Measurements from ENCODE around the gene CPLX1. TPM values are rescaled to one million over a fixed set of nuclear protein-coding genes. Genes with fewer than 3 reads are reported as not detected.
"Not testable (repeated sequence)": the region's sequence is repeated elsewhere in the genome, so short reads cannot be mapped to it uniquely, and the experiment has no call there.

Gene CPLX1
- total RNA-seq, 1 donor from 2014 or later: 3.1 TPM

DNA sequence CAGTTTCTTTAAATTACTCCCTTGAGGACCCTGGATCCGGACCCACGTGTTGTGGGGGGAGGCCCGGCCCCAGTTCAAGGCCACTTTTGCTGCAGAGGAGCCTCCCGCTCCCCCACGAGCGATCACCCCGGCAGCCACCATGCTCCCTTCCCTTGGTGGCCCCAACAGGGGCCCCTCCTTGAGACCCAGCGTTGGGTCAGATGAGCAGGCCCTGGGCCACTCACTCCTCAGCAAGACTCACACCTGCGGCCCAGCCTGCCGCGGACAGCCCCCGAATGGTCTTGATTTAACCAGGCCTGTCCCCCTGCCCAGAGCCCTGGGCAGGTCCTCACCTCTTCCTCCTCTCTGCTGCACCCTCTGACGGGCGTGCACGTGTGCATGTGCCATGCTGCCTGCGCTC, 4.3 kb downstream of the CPLX1 start:
- intact Hi-C loops (cut with micrococcal nuclease): no loop called here

DNA sequence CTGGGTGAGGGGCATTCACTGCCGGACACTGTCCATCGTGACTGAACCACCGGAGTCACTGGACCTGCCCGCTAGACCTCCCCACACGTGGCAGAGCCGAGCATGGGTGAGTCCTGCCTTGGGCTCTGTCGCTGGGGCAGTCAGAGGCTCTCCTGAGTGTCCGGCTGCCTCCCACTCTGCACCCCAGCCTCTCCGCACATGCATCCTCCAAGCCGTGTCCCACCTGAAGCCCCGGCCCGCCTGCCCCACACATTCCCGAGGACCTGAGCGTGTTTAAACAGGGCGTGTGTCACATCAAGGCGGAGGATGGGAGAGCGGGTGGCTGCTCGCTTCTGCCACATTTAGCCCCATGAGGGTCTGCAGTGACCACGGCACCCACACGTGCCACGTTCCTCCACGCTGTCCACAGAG, 4.7 kb downstream of the CPLX1 start:
- intact Hi-C loops (cut with micrococcal nuclease): no loop called here

DNA sequence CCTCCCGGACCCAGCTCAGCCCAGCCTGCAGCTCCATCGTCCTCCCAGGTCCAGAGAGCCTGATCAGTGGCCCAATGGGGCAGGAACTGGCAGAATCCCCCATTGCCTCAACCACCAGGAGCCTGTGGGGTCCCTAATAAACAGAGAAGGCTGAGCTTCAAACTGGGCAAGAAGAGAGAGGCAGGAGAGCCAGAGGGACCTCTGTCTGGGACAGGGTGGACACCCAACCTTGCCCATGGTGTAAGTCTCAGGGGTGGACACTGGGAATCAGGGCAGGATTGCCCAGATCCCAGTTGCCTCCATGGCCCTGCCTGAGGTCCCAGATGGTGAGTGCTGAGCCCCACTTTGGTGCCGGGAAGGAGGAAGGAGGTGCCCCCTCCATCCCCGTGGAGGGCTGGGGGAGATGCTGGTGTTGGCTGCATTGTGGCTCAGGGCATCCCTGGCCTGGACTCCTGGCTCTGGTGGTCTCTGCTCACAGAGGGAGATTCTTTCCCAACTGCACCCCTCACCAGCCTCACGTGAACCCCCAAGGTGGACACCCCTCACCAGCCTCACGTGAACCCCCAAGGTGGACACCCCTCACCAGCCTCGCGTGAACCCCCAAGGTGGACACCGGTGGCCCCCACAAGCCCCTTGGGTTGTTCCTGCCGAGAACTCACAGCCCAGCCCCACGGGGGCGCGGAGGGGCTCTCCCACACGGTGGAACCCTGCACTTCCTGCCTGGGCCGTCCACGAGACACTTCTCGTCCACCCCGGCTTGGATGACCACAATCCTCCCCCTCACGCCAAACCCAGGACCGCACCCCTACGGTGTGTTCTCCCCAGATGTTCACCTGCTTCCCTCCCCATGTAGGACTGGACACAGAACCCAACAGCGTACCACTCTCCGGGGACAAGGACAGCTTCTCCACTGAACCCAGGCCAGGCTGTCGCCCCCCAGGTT, 5.4 kb downstream of the CPLX1 start:
- intact Hi-C loops (cut with micrococcal nuclease): no loop called here

DNA sequence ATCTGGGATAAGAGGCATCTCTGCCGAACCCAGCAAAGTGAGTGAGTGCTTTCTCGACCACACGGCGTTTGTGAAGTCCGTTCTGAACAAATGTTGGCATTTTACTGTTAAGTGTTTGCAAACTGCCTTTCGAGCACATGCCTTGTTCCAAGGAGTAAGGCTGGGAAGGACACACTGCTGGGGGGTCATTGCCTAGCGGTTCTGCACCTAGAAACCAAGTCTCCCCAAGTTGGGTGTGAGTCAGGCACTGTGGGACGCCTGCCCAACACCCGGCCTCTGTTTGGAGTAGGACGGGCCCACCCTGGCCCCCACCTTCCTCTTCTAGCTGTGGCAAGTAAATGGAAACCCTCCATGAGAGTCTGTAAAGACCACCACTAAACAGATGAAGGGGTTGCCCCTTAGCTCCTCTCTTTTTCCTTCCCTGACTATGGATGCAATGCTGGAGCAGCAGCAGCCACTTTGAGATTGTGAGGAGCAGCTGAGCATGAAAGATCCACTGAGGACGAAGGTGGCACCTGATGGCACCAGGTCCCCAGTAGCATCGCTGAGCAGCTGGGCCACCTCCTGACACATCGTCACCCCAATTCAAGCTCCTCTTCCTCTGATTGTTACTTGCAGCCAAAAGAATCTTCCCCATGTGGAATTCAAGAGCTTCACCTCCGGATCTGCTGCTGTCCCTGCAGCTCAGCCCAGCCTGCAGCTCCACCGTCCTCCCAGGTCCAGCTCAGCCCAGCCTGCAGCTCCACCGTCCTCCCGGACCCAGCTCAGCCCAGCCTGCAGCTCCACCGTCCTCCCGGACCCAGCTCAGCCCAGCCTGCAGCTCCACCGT, 6.3 kb downstream of the CPLX1 start:
- intact Hi-C loops (cut with micrococcal nuclease): no loop called here

DNA sequence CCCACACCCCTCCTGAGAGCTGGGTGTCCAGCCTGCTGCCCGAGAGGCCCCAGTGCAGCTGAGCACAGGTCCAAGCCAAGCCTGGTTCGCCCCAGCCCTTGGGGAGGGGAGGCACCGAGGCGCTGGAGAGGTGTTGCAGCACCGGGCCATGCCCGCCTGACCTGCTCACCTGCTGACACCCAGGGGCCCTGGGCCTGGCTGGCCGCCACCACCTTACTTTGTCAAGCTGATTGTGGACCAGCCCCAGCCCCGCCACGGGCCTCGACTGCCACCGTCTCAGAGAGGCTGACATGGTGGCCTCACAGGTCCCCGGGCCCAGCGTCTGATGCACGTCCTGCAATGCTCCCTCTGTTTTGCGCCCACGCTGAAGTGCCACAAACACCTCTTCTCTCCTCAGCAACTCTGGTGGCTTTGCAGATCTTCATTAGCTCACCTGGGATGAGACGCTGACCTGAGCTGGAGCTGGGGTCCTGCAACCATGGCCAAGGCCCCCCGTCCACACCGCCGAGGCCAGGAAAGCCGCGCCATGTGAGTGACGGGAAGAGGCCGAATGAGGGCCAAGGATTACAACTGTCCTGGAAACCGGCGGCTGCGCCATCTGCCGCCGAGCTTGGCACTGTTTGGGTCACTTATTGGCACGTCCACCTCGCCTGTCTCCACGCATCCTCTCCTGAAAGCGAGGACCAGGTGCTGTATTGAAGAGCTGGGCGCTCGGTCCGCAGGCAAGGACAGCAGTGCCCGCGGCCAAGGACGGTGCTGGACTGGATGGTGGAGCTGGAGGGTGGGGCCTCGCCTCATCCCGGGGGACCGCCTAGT, 7.6 kb downstream of the CPLX1 start:
- intact Hi-C loops (cut with micrococcal nuclease): no loop called here

DNA sequence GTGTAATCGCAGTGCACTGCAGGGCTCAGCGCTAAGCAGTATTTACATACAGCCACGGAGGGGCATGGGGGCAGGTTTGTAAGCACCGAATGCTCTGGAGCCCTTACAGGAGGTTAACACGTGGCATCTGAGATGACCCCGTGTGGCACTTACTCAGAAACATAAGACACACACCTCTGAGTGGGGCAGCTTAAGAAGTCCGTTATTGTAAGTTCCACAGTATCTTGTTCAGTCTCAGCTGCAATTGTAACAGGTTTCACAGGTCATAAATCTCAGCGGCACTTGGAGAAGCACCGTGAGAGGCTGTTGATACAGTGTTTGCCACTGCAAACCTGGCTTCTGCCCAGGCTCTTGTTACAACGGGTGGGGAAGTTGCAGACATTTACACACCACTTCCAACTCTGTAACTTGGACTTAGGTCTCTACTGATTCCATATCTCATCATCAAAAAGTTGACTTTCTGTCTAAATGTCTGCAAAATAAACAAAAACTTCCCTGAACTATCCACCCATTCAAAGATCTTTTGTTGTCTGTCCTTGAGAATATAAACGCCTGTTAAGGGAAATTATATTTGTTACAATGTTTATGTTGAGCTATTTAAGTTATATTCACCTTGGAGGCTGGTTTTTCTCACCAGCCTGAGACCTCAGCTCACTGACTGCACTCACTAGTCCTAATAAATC, 10.3 kb downstream of the CPLX1 start:
- intact Hi-C loops (cut with micrococcal nuclease): no loop called here

DNA sequence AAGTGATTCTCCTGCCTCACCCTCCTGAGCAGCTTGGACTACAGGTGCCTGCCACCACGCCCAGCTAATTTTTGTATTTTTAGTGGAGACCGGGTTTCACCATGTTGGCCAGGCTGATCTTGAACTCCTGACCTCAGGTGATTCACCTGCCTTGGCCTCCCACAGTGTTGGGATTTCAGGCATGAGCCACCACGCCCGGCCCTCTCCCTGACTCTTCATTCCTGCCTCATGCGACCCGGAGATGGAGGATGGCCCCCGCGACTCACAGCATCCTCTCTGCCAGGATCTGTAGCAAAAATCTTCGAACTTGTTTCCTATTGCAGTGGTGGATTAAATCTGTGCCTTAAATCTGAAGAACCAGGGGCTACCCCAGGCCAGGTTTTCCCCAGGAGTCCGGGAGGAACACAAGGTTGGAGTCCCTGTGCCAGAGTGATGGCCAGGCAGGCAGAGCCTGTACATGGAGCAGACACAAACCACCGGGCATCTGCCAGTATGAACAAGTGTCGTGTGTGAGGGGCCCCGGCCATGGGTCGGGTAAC, 11.5 kb downstream of the CPLX1 start:
- intact Hi-C loops (cut with micrococcal nuclease): no loop called here

DNA sequence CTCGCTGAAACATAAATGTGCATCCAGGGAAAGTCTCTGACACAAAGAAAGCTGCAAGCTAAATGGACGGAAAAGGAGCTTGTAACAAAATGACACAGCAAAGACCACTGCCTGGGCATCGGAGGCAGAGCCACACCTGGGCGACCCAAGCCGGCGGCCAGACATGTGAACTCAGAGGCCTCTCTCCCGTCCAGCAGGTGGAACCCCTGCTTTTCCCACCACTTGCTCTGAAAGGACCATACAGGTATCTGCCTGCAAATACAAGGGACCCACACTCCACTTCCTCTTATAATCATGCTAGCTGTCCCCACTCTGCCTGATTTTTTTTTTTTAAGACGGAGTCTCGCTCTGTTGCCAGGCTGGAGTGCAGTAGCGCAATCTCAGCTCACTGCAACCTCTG, 12.0 kb downstream of the CPLX1 start:
- intact Hi-C loops (cut with micrococcal nuclease): no loop called here

DNA sequence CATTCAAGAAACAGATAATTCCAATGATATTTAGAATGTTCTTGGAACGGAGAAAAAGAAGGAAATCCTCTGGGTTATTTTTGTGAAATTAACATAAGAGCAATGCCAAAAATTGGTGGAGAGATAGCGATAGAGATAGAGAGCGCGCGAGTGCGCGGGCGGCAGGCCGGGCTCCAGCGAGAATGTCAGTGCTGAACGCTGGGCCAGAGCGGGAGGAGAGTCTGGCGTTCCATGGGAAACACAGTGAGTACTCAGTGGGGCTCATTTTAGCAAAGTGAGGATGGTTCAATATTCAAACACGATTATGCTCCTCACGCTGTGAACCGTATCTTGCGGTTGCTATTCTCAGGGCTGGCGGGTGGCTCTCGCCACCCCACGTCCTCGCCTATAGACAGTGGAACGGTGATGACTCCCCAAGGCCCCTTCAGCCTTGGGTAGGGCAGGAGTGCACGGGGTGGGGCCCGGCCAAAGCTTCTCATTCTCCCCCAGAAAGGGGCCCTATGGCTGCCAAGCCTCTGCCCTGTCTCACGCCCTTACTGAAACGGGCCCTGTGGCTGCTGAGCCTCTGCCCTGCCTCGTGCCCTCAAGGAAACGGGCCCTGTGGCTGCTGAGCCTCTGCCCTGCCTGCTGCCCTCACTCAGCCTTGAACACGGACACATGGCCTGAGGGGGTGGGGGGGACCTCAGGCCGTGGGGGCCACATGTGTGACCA, 16.9 kb downstream of the CPLX1 start:
- intact Hi-C loops (cut with micrococcal nuclease): no loop called here

DNA sequence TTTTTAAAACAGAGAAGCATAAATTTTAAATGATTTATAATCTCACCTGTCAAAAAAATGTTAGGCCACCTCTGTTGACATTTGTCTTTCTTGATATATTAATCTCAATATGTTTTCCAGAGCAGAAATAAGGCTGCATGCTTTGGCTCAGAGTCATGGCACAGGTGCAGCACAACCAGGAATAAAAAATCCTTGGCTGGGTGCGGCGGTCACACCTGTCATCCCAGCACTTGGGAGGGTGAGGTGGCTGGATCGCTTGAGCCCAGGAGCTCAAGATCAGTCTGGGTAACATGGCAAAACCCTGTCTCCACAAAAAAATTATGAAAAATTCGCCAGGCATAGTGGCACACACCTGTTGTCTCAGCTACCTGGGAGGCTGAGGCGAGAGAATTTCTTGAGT, 18.1 kb downstream of the CPLX1 start:
- intact Hi-C loops (cut with micrococcal nuclease): no loop called here

DNA sequence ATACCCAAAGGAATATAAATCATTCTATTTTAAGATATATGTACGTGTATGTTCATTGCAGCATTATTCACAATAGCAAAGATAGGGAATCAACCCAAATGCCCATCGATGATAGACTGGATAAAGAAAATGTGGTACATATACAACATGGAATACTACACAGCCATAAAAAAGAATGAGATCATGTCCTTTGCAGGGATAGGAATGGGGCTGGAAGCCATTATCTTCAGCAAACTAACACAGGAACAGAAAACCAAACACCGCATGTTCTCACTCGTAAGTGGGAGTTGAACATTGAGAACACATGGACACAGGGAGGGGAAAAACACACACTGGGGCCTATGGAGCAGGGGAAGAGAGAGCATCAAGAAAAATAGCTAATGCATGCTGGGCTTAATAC, 18.9 kb downstream of the CPLX1 start:
- intact Hi-C loops (cut with micrococcal nuclease): not testable (repeated sequence)

DNA sequence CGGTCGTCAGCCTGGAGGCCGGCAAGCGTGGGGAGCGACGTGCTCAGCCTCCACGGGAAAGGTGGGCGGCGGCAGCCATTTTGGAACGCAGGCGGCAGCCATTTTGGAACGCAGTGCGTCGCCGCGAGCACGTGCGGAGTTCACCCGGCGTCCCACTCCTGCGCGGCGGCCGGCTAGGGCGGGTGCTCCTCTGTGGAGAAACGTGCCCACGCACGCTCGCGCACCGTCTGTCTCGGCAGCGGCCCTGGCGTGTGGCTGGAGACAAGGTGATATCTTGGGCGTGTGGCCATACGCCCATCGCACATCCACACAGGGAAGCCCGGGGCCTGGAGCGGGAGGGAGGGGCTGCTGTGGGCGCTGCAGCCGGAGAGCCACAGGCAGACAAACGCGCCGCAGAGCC, 21.1 kb downstream of the CPLX1 start:
- intact Hi-C loops (cut with micrococcal nuclease): no loop called here

DNA sequence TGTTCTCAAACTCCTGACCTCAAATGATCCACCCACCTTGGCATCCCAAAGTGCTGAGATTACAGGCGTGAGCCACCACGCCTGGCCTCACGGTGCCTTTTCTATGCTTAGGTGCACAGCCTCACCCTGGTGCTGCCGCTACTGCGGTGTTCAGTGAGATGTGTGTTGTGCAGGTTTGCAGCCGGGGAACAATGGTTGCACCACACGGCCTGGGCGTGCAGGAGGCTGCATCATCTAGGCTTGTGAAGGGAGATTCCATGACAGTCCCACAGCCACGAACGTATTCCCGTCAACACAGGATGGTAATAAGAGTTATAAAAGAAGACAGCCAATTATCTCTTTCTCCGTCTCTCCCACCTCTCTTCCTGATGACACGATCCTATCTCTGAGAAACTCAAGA, 22.0 kb downstream of the CPLX1 start:
- intact Hi-C loops (cut with micrococcal nuclease): no loop called here

DNA sequence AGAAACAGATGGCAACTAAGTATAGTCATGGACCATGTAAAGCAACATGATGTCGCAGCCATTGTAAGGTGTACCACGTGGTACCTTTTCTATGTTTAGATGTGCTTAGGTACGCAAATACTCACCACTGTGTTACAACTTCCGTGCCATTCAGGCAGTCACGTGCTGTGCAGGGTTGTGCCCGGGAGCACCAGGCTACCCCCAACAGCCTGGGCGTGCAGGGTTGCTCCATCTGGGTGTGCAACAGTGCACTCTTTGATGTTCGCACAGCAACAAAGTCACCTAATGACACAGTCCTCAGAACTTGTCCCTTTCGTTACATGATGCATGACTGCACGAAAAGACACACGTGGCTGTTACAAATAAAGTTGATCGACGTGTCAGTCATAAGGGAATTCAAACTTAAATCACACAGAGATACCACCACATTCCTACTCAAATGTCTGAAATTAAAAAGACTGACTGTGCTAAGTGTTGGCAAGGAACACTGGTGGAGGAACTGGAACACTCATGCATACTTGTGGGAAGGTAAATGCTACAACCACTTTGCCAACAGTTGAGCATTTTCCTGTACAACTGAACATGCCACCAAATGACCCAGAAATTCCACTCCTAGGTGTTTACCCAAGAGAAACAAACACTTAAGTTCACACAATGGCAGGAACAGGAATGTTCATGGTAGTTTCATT, 24.3 kb downstream of the CPLX1 start:
- intact Hi-C loops (cut with micrococcal nuclease): no loop called here

DNA sequence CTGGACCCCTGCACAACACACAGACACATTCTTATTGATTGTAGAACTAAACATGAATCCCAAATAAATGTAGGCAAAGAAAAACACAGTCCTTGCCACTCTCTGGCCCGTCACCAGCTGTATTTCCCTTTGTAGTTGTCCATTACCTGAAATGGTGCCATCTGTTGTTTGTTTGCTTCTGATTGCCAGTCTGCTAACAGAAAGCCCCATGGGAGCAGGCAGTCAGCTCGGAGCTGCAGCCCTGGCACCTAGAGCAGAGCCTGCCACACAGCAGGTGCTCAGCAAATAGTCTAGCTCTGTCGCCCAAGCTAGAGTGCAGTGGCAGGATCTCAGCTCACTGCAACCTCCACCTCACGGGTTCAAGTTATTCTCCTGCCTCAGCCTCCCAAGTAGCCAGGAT, 28.9 kb downstream of the CPLX1 start:
- intact Hi-C loops (cut with micrococcal nuclease): no loop called here

DNA sequence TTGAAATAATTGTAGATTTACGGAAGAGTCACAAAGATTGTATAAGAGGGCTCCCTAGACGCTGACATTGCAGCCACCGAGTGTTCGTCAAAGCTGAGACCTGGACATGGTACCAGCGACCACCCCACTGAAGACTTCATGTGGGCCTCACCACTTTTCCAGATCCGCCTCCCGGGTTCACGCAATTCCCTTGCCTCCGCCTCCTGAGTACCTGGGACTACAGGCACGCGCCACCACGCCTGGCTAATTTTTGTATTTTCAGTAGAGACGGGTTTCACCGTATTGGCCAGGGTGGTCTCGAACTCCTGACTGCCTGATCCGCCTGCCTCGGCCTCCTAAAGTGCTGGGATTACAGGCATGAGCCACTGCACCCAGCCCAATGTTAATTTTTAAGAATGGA, 29.7 kb downstream of the CPLX1 start:
- intact Hi-C loops (cut with micrococcal nuclease): no loop called here

DNA sequence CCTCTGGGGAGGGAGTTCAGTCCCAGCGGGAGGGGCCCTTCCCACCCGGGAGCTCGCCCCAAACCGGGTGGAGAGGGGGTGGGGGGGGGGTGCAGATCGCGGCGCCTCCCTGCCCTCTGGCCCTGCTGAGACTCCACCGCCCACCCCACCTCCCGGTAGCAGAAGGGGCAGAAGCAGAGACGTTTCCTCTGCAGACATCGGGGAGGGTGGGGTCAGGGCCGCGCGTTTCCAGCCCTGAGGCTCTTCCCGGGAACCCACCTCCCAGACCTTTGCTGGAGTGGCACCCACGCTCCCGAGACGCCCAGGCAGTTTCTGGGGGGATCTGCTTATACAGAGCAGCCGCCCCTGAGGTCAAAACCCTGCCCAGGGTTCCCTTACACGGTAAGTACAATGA, 30.2 kb downstream of the CPLX1 start:
- intact Hi-C loops (cut with micrococcal nuclease): no loop called here

DNA sequence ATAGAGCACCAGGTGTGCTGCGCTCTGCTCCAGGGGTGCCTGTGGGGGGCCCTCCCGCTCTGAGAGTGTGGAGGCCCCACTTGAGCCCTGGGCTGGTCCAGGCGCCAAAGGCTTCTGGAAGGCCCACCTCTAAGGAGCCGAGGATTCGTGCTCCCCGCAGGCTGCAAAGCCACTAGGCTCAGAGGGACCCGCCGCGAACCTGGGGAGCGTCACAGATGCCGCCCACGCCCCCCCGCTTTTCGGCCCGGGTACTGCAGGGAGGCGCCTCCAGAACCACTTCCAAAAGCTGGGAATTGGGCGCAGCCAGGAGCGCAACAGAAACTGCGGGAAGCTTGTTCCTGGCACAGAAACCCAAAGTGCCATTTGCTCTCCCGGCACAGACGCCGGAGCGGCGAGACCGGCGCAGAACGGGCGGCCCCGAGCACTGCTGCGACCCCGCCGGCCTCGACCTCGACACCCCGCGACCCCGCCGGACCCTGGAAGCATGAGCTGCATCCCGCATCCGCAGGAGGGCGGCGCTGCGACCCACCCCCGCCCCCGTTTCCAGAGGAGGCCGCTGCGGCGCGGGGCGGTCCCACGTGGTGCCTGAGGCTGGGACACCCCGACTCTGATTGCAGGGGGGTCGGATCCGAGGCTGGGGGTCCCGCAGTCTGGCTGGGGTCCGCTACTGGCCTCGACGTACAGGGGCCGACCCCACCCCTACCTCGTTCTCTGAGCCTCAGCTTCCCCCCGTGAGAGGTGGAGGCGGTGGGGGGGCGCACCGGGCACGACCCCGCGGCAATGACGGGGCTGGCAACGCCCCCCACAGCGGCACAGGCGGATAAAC, 30.8 kb downstream of the CPLX1 start:
- intact Hi-C loops (cut with micrococcal nuclease): no loop called here

Measured in T-helper 1 cell treated with Interleukin-12 subunit alpha and Interleukin-12 subunit beta and Interleukin-4 antibody, amounts not matched to agents 30 ng/mL and 1 ng/mL, for 36 hours (primary cell).